ENCODE measurements around the gene EPHA2. TPM values are rescaled to one million over a fixed set of nuclear protein-coding genes. Genes with fewer than 3 reads are reported as not detected.
"Not testable (repeated sequence)": the region's sequence is repeated elsewhere in the genome, so short reads cannot be mapped to it uniquely, and the experiment has no call there.

The EPHA2 gene
- total RNA-seq, 1 donor from 2014 or later = 146 TPM

DNA sequence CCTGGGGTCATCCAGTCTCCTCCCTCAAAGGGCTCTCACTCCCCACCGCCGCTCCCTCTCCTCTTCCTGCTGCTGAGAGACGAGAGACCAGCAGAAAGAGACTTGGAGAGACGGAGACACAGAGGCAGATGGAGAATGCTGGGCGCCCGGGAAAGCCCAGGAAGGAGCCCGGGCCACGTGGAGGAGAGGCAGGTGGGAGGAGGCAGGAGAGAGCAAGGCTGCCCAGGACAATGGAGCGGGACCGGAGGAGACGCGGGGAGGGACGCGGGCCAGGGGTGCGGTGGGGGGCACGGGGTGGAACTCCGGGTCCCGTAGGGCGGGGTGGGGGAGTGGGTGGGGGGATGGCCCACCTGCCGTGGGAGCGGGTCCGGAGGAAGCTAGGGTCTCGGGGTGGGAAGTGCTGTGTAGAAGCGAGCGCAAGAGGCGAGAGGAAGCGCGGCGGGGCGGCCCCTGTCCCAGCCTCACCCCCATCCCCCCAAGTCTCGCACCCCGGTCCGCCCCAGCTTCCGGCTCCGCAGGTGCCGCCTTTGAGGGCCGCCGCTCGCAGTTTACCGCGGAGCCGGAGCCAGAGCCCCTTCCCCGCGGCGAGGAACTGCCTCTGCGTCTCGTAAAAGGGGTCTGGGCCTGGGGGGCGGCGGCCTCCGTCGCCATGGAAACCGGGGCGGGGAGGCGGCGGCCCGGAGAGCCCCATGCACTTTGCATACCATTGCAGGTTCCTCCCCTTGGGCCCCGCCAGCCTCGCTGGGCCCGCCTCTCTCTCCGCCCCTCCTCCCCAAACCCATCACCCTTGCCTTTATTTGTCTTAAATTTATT, 11.7 kb upstream of the EPHA2 start:
- peak; percentile 55 for ATAC-seq

DNA sequence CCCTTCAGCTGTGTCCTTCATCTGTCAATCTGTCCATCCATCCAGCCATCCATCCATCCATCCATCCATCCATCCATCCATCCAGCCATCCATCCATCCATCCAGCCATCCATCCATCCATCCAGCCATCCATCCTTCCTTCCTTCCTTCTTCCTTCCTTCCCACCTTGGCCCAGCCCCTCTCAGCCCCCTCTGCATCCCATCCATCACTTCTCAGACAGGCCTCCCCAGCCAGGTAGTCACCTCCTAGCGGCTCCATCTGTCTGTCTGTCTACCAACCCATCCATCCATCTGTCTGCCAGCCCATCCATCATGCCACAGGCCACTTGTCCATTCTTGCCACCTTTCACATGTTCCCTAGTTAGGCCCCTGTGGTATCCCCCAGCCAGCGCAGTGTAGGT, 10.2 kb upstream of the EPHA2 start:
- no peak for ATAC-seq

DNA sequence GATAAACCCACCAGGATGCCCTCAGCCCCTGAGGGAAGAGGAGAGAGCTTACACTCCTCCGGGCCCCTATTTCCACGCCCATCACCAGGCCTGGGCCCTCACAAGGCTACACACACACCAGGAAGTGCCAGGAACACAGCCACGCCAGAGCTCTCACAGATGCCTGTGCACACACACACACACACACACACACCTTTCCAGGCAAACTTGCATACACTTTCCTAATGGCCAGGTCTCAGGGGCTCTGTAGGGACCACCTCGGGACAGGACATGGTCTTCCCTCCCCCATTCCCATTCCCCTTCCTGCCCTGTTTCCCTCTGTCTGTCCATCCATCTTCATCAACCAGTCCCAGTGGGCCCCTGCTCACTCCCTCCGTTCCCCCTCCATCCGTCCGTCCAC, 9.7 kb upstream of the EPHA2 start:
- ATAC-seq = no peak

DNA sequence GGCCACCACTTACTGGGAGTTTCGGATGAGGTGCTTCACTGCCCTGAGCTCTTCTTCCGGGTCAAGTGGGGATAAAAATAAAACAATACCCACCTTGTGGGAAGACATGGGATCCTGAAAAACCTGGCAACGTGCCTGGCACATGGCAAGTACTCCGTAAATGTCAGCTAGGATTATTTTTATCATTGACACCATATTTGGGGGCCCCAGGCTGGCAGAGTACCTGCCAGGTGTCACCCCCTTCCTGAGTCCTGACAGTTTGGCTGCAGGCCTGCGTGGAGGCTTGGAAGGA, 9.2 kb upstream of the EPHA2 start:
- ATAC-seq = no peak

DNA sequence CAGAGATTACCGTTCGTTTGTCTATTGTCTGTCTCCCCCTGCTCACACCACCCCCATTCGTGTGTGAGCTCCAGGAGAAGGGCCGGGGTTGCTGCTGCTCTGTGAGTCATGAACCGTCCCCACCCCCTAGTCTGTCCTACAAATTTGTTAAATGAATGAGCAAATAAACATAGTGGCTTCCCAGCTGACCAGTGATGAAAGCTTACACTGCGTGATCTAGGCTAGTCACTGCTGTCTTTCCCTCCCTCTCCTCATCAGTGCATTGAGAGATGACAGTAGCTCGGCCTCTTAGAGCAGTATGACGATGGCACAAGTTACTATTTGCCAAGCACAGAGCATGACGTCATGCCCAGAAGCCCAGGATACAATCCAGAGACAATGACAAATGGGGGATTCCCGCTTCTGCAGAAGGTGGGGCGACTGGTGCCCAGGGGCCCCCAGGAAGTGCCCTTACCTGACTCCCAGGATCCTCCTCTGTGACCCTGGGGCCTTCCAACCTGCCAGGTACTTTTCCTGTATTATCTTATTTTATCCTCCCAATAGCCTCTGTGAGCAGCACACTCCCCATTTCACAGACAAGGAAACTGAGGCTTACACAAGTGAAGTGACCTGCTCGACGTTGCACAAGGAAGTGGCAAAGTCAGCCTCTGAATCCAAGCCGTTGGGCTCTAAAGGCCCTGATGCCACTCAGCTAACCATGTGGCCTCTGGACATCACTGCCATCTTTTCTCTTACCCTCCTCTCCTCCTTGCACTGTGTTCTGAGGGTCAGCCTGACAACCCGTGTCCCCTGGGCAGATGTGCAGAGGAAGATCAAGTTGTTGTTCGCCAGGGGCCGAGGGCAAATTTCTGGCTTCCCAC, 8.6 kb upstream of the EPHA2 start:
- ATAC-seq = peak; percentile 76

DNA sequence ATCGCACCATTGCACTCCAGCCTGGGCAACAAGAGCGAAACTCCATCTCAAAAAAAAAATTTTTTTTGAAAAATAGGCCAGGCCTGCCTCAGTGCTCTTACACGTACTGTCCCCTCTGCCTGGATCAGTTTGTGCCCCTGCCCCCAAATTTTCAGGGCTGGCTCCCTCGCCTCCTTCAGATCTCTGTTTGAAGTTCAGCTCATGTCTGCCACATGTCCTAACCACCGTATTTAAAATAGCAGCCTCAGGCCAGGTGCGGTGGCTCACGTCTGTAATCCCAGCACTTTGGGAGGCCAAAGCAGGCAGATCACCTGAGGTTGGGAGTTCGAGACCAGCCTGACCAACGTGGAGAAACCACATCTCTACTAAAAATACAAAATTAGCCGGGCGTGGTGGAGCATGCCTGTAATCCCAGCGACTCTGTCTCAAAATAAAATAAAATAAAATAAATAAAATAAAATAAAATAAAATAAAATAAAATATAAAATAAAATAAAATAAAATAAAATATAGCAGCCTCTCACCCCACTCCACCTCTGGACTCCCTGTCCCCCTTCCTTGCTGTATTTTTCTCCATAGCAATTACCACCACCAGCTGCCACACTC, 7.8 kb upstream of the EPHA2 start:
- ATAC-seq = not testable (repeated sequence)

DNA sequence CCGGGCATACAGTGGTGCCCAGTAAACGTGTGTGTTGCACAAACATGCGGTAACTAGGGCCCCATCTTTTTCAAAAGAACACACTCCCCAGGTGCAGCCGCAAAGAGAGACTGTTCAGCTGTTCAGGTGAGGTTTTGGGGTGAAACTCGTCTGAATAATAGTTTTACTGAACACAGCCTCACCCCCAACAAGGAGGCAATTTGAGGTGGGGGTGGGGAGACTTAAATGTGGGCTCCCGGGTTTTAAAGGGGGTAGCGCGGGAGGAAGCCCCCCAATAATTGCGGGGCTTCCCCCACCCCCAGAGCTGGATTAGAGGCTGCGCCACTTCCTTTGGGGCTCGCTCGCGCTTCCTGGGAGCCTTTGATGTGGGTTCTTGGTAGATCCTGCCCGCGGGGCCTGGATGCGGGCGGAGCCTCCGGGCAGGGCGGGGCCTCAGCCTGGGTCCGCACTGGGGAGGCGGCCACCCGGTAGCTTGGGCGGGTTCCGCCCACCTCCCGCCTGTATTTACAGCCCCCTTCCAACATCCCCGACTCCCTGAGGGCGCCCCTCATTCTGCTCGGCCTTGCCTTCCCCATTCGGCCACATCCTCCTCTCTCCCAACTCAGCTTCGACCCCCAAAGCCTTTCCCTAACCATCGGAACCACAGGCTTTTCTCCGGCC, 6.4 kb upstream of the EPHA2 start:
- ATAC-seq = no peak

DNA sequence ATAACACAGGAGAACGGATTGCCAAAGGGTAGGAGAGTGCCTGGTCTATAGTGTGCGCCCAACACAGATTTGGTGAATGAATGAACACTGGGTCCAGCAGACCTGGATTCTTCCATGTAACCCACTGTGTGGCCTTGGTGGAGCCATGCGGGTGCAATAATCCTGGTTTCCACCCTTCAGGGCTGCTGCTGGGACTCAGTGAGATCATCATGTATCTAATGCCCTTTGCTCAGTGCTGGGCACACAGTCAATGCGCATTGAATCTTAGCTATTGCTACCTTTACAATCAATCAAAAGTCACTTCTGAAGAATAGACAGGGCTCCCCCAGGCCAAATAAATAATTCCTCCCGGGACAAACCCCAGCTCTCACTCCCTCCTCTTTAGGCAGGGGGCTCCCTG, 5.8 kb upstream of the EPHA2 start:
- no peak for ATAC-seq

DNA sequence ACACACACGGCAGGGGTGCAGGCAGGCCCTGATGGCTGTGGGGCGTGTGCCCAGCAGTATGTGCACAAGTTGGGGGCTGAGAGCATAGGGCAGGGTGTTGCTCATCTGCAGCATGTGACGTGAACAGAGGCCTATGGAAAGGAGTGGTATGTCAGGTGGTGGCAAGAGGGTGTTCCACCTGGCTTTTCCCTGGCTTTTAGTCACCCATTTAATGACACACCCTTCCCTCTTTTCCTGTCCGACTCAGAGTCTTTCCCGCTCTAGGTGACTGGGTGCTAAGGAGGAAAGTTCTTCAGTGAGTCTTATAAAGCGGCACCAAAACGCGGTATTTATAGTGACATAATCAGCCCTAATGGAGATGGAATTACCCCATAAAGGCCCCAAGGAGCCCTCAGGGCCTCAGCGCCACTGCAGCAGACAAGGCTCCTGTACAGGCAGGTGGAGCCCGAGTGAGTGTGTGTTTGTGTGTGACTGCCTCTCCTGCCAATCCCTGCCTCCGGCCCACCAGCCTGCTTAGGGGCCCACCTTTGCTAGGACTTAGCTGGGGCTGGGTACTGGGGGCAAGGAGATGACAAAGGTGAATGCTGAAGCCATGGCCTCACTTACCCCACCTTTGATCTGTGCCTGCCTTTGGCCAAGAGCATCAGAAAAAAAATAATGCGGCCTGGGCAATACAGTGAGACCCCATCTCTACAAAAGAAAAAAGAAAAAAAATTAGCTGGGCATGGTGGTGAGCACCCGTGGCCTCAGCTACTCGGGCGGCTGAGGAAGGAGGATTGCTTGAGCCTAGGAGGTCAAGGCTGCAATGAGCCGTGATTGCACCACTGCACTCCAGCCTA, 3.3 kb upstream of the EPHA2 start:
- peak; percentile 77 for ATAC-seq

DNA sequence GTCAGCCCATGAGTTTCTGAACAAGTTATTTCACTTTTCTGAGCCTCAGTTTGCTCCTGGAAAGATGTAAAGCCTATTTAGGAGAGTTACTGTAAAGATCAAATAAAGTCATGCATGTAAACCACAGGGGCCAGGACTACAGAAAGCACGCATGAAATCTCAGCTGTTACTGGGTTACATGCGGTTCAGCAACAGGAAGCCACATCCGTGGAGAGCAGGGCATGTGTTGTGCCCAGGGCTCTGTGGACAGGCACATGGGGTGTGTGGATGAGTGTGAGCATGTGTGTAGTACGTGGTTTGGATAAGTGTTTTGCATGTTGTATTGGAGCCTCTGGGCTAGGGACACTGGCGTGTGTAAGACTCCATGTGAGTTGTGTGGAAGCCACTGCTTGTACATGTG, 2.2 kb upstream of the EPHA2 start:
- ATAC-seq = no peak

DNA sequence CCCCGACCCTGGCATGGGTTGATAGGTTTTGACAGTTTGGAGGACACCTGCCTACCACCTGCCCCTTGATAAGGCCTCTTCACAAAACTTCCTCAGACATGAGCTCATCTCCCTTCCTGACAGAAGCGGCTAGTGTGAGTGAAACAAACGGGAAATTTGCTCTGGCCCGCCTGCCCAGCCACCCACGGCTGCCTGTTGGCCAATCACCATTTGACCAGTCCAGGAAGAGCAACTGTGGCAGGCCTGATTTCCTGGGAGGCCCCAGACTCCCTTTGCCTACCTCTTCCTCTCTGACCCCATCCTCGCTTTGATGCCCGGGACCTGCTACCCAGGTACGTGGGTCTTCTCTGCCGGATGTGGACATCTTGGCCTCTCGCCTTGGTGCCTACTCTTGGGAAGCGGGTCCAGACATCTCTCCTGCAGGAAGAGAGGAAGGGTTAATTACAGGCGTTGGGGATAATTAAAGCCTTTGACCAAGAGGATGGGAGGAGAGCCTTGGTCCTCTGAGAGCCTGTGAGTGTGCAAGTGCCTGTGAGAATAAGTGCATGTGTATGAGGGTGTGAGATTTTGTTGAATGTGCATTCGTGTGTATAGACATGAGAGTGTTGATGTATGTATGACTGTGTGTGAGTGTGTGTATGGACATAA, 1.1 kb upstream of the EPHA2 start:
- ATAC-seq = no peak

DNA sequence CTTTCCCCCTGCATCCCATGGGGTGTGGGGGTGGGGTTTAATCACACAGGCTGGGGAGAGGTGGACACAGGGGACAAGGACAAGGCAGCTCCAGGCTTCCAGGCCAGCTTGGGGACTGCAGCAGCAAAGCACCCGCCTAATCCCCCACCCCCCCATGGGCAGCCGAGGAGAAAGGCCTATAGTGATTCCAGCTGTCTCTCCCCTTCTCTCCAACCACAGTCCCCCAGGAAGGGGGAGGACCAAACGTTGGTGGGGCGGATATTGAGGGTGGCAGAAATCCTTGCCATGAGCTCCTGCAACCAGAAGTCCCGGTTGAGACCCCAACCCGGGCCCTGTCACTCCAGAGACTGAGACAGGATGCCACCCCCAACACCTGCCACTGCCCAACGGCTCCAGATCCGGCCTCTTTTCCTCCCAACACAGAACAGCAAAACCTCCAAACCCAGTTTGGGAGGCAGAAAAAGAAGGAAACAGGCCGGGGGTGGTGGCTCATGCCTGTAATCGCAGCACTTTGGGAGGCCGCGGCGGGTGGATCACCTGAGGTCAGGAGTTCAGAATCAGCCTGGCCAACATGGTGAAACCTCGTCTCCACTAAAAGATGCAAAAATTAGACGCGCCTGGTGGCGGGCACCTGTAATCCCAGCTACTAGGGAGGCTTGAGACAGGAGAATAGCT, 1.7 kb downstream of the EPHA2 start:
- no peak for ATAC-seq

DNA sequence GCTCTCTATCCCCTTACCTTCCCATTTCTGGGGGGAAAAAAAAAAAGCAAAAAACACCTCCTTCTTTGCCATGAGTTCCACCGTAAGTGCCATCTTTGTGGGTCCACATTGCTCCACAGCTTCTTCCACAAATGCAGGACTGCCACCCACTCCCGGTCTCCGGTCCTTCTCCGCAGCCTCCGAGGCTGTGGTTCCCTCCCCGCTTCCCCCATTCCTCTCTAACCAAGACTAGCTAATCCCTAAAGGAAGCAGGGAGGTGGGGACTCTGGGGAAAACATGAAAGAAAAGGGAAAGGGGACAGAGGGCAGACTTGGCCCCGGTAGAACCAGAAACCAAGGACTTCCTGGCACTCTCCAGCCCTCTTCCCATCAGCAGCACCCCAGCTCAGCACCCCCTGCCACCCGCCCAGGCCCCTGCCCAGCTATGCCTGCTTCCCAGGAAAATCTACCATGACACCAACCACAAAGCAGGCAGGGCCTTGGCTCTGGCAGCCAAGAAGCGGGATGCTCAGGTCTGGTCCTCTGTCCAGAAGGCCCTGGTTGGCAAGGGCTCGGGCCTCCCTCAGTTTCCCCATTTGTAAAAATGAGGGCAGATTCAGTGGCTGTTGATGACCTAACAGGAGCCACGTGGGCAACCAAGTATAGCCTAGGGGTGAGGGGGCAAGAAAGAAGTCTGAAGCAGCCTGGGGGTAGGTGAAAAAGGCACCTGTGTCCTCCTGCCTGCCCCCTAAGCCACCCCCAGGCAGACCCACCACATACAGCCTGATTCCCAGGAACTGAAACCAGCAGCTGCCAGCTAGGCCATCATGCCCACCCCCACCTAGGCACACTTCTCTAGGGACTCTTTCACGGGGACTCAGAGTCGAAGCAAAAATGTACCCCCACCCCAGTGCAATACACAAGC, 2.5 kb downstream of the EPHA2 start:
- no peak for ATAC-seq

DNA sequence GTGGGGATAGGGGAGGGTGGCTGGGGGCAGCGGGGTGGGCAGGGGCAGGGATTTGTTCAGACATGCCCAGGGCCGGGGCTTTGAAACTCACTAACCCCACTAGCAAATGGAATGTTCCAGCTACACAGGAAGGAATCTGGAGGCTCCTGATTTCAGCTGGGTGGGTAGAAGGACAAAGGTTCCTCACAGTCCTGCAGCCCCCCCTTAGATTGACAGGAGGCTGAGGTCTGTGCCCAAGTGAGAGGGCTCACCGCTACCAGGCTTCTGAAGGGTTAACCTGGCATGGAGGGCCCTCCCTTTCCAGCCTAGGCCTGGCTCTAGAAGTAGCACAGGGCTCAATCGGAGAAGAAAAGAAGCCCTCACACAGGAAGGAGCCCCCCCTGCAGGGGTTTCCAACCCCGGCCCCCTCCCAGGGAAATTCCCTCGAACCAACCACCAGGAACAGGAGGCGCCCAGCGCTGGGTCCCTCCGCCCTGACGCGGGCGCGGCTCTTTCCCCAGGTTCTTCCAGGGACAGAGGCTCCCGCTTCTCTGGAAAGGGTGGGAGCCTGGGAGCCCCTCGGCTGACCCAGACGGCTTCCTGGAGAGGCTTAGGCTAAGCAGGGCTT, 3.3 kb downstream of the EPHA2 start:
- no peak for ATAC-seq

DNA sequence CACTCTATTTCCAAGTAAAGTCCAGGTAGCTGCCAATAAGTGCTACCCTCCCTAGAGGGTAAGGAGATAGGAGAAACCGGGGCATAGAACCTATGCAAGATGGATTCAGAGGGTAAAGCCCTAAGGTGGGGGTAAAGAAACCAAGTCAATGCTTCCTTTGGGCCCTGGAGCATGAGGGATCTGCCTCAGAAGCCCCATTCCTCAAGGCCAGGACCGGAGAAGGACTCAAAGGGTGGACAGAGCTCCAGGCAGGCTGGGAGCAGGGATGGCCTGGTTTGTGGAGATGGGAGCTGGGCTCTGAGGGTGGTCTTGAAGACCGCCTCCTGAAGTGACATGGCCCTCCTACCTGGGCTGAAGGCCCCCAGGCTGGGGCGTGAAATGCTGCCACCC, 3.9 kb downstream of the EPHA2 start:
- ATAC-seq = no peak

DNA sequence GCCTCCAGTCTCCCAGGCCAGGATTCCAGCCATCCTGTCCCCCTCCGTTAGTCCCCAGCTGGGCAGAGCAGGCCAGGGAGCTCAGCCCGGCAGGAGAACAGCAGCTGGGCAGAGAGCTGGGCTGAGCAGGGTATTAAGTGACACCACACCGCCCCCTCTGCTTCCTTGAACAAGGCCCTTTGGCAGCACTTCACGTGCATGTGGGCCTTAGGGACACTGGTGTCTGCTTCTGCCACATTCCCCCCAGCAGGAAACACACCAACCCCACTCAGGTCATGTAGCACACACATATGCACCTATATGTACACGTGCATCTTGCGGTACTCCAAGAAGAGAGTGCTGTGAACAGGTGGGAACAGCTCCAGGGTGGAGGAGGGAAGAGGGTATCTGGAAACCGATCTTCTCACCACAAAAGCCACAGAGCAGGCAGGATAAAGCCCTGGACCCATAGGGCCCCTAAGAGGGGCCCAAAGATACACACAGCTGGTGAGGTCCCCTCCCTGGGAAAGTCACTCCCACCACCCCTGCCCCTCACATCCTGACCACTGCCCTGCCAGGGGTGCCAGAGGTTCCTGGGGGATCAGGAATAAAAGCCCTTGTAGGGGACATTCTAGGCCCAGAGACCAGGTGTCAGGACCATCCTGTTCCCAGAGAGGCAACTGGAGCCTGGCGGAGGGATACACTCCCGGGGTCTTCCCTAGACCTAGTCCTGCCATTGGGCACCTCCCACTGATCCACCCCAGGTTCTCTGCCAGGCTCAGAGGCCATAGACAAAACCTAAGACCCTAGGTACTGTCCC, 4.5 kb downstream of the EPHA2 start:
- no peak for ATAC-seq

DNA sequence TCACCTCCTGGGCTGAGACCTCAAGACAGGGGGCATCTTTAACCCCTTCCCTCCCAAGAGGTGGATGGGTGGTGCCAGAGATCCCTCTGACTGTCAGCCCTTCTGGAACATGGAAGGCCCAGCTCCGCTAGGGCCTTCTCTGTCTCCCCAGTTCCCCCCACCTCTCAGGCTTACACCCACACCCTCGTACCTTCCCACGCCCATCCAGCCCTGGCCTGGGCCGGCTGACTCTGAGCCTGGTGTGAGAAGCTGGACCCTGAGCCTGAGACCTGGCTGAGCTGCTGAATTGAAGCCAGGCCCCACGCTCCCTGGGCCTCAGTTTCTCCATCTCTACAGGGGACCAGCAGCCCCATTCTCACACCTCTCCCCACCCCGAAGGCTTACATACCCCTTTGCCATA, 5.4 kb downstream of the EPHA2 start:
- no peak for ATAC-seq

DNA sequence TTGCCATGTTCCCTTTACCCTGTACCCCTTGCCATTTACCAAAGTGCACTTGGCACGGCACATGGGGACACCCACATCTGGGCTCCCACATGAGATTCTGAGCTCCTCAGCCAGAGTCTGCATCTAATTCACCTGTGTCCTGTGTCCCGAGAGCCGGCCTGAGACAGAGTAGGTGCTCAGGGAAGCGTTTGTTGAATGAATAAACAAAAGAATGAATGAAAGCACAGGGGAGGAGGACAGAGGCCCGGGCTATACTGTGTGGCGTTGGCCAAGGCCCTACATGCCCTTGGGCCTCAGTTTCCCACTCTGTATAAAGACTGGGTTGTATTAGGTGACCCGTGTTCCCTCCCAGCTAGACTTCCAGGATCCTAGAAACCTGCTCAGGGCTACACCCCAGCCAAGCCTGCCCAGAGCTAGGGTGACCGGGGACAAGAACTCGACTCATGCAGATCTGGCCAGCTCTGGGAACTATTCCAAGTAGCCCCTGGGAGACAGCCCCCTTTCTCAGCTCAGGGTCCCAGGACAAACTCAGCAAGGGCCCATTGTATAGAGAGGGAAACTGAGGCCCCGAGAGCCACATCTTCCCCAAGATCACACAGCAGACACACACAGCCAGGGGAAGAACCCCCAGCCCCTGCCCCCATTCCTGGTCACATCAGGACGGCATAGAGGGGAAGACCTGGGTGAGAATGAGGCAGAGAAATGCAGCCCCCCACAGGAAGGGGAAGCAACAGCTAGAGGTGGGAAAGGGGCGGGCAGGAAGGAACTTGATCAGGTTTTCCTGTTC, 6.0 kb downstream of the EPHA2 start:
- ATAC-seq = no peak
